Measurements from ENCODE around the gene SLMAP.
A peak's percentile ranks its signal among the peaks of the same experiment; 100 is the strongest.

SLMAP gene

DNA sequence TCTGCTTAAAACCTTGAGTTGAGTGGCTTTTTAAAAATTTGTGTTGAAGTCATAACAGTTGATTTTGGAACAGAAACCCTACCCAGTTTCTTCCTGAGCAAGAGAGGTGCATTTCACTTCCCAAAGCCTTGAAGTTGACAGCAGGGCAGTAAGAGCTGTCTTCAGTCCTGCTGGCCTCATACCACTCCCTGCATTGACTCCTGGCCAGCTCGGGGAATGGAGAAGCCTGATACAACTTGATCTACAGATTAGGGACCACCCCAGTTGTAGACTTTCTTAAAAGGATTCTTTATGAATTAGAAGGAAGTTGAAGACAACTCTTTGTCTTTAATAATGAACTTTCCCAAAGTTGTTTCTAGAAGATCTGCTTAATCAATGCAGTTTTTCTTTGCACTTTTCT lies 161.5 kb downstream of the SLMAP start:
- TF ChIP-seq, protein P1, sequence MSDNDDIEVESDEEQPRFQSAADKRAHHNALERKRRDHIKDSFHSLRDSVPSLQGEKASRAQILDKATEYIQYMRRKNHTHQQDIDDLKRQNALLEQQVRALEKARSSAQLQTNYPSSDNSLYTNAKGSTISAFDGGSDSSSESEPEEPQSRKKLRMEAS (IDR thresholded peaks at IDR 0.05) = no peak
- no peak for TF ChIP-seq TCF12 (IDR thresholded peaks at IDR 0.05; ENCODE audit: low read depth)
- no peak for TF ChIP-seq NFIC (IDR thresholded peaks at IDR 0.05)
- TF ChIP-seq, protein P2, sequence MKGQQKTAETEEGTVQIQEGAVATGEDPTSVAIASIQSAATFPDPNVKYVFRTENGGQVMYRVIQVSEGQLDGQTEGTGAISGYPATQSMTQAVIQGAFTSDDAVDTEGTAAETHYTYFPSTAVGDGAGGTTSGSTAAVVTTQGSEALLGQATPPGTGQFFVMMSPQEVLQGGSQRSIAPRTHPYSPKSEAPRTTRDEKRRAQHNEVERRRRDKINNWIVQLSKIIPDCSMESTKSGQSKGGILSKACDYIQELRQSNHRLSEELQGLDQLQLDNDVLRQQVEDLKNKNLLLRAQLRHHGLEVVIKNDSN (IDR thresholded peaks at IDR 0.05) = no peak
- no peak for TF ChIP-seq EGR1 (IDR thresholded peaks at IDR 0.05)
- TF ChIP-seq EP300 (IDR thresholded peaks at IDR 0.05; ENCODE audit: borderline replicate concordance) = no peak
- no peak for TF ChIP-seq YY1 (IDR thresholded peaks at IDR 0.05; ENCODE audit: low read depth)
- TF ChIP-seq CEBPB (IDR thresholded peaks at IDR 0.05) = no peak
- TF ChIP-seq TAF1 (IDR thresholded peaks at IDR 0.05; ENCODE audit: low read depth) = no peak
- TF ChIP-seq RAD21 (IDR thresholded peaks at IDR 0.05; ENCODE audit: low read depth) = no peak
- no peak for TF ChIP-seq ZBTB7A (IDR thresholded peaks at IDR 0.05; ENCODE audit: low read depth)
- no peak for TF ChIP-seq FOXM1 (IDR thresholded peaks at IDR 0.05; ENCODE audit: borderline replicate concordance, low read depth)
- TF ChIP-seq, protein P3, sequence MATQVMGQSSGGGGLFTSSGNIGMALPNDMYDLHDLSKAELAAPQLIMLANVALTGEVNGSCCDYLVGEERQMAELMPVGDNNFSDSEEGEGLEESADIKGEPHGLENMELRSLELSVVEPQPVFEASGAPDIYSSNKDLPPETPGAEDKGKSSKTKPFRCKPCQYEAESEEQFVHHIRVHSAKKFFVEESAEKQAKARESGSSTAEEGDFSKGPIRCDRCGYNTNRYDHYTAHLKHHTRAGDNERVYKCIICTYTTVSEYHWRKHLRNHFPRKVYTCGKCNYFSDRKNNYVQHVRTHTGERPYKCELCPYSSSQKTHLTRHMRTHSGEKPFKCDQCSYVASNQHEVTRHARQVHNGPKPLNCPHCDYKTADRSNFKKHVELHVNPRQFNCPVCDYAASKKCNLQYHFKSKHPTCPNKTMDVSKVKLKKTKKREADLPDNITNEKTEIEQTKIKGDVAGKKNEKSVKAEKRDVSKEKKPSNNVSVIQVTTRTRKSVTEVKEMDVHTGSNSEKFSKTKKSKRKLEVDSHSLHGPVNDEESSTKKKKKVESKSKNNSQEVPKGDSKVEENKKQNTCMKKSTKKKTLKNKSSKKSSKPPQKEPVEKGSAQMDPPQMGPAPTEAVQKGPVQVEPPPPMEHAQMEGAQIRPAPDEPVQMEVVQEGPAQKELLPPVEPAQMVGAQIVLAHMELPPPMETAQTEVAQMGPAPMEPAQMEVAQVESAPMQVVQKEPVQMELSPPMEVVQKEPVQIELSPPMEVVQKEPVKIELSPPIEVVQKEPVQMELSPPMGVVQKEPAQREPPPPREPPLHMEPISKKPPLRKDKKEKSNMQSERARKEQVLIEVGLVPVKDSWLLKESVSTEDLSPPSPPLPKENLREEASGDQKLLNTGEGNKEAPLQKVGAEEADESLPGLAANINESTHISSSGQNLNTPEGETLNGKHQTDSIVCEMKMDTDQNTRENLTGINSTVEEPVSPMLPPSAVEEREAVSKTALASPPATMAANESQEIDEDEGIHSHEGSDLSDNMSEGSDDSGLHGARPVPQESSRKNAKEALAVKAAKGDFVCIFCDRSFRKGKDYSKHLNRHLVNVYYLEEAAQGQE (IDR thresholded peaks at IDR 0.05; ENCODE audit: low read depth) = no peak
- no peak for TF ChIP-seq CREB1 (IDR thresholded peaks at IDR 0.05; ENCODE audit: low read depth)
- no peak for TF ChIP-seq TEAD4 (IDR thresholded peaks at IDR 0.05)

DNA sequence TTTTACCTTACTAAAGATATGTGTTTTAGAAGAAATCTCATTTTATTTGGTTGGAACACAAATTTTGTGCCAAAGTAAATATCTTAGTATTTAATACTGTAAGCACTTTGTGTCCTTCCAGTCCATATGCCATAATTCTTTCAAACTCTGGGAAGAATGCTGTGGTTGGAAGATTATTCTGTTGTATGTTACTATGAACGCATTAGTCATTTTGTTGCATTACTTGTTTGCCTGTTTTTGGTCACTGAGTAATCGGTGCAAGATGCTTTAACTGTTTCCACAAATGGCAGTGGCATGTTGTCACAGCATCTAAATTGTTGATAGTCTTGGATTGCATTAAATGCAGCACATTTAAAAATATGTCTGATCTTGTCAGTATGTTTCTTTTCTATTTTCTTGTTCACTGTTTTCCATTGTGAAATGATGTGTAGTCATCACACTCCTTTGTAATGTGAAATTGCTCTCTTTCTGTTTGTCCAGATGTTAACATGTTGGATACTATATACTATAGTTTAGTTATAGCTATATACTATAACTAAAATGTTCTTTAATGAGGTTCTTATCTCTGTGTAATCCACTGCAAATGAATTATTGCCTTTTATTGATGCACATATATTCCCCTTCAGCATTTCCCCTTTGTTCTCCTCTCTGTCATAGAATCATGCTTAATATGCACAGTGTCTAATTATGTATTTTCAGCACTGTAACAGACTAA lies 162.2 kb downstream of the SLMAP start:
- TF ChIP-seq NFIC (IDR thresholded peaks at IDR 0.05) (no peak), ZBTB7A (IDR thresholded peaks at IDR 0.05; ENCODE audit: low read depth) (no peak), TEAD4 (IDR thresholded peaks at IDR 0.05) (no peak), EP300 (IDR thresholded peaks at IDR 0.05; ENCODE audit: borderline replicate concordance) (no peak), EGR1 (IDR thresholded peaks at IDR 0.05) (no peak), FOXM1 (IDR thresholded peaks at IDR 0.05; ENCODE audit: borderline replicate concordance, low read depth) (no peak), CEBPB (IDR thresholded peaks at IDR 0.05) (no peak), TCF12 (IDR thresholded peaks at IDR 0.05; ENCODE audit: low read depth) (no peak), CREB1 (IDR thresholded peaks at IDR 0.05; ENCODE audit: low read depth) (no peak), RAD21 (IDR thresholded peaks at IDR 0.05; ENCODE audit: low read depth) (no peak), TAF1 (IDR thresholded peaks at IDR 0.05; ENCODE audit: low read depth) (no peak)
- TF ChIP-seq, protein P2 (IDR thresholded peaks at IDR 0.05) = no peak
- TF ChIP-seq, protein P1 (IDR thresholded peaks at IDR 0.05) = no peak

DNA sequence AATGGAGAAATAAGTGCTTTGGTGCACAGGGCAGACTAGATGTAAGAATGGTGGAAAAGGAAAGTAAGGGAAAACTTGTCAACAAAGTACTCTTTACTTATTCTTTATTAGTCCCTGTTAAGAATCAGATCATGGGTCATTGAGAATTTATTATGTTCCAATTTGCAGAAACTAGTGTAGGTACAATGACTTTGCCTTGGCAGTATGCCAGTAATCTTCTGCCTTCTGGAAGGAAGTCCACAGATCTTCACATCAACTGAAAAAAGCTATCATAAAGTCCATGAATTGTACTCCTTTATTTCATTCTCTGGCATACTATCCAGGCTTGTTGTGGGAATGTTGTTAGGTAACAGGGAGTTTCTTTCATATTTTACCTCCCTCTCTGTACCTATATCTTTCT lies 163.9 kb downstream of the SLMAP start:
- TF ChIP-seq NFIC (IDR thresholded peaks at IDR 0.05) = 0 out of 2 replicates have a peak, but pooled peaks have one; percentile 29
- TF ChIP-seq TCF12 (IDR thresholded peaks at IDR 0.05; ENCODE audit: low read depth) = no peak

DNA sequence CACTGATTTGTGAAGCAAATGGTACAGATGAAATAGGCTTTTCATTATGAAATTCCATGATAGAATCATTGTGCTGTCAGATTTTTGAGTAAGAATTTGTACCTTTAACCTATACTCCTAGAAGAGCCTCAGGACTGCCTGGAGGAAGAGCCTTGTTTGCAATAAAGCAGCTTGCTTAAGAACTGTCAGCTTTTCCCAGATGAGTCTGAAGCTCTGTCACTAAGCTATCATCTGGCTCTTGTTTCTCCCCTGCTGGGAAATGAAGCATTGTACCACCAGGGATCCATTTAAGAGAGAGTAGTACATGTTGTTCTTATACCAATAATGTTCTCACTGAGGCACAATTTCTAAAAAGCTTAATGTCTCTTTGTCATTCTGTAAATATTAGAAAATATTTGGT lies 167.0 kb downstream of the SLMAP start:
- TF ChIP-seq EP300 (IDR thresholded peaks at IDR 0.05; ENCODE audit: borderline replicate concordance) = no peak
- TF ChIP-seq TAF1 (IDR thresholded peaks at IDR 0.05; ENCODE audit: low read depth) = no peak
- TF ChIP-seq EGR1 (IDR thresholded peaks at IDR 0.05) = no peak
- no peak for TF ChIP-seq TCF12 (IDR thresholded peaks at IDR 0.05; ENCODE audit: low read depth)
- TF ChIP-seq YY1 (IDR thresholded peaks at IDR 0.05; ENCODE audit: low read depth) = no peak
- no peak for TF ChIP-seq CEBPB (IDR thresholded peaks at IDR 0.05)
- TF ChIP-seq ZBTB7A (IDR thresholded peaks at IDR 0.05; ENCODE audit: low read depth) = no peak
- TF ChIP-seq, protein P2 (IDR thresholded peaks at IDR 0.05) = no peak
- TF ChIP-seq, protein P3 (IDR thresholded peaks at IDR 0.05; ENCODE audit: low read depth) = no peak
- no peak for TF ChIP-seq TEAD4 (IDR thresholded peaks at IDR 0.05)
- TF ChIP-seq CREB1 (IDR thresholded peaks at IDR 0.05; ENCODE audit: low read depth) = no peak
- no peak for TF ChIP-seq RAD21 (IDR thresholded peaks at IDR 0.05; ENCODE audit: low read depth)
- no peak for TF ChIP-seq FOXM1 (IDR thresholded peaks at IDR 0.05; ENCODE audit: borderline replicate concordance, low read depth)
- TF ChIP-seq, protein P1 (IDR thresholded peaks at IDR 0.05) = no peak
- no peak for TF ChIP-seq NFIC (IDR thresholded peaks at IDR 0.05)

DNA sequence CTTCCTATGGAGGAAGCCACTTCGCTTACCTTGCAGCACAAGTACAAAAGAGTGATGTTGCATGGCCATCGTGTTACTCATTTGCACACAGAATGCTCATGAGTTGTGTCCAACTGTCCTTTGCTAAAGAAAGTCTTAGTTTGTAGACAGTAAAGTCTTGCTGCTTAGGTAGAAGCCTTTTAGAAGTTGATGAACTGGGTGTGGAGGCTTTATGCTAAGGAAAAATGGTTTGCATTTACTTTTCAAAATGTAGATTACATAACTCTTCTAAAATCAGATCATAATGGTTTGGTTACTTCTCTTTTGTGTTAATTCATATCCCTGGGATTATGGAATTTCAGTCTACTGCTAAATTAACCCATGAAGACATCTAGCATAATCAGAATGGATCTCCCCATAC lies 167.6 kb downstream of the SLMAP start:
- TF ChIP-seq TEAD4 (IDR thresholded peaks at IDR 0.05) (no peak), EP300 (IDR thresholded peaks at IDR 0.05; ENCODE audit: borderline replicate concordance) (no peak), TAF1 (IDR thresholded peaks at IDR 0.05; ENCODE audit: low read depth) (no peak), YY1 (IDR thresholded peaks at IDR 0.05; ENCODE audit: low read depth) (no peak), NFIC (IDR thresholded peaks at IDR 0.05) (no peak)
- TF ChIP-seq, protein P1 (IDR thresholded peaks at IDR 0.05) = no peak
